ENCODE measurements around the gene ACAP1.

ACAP1 gene

DNA sequence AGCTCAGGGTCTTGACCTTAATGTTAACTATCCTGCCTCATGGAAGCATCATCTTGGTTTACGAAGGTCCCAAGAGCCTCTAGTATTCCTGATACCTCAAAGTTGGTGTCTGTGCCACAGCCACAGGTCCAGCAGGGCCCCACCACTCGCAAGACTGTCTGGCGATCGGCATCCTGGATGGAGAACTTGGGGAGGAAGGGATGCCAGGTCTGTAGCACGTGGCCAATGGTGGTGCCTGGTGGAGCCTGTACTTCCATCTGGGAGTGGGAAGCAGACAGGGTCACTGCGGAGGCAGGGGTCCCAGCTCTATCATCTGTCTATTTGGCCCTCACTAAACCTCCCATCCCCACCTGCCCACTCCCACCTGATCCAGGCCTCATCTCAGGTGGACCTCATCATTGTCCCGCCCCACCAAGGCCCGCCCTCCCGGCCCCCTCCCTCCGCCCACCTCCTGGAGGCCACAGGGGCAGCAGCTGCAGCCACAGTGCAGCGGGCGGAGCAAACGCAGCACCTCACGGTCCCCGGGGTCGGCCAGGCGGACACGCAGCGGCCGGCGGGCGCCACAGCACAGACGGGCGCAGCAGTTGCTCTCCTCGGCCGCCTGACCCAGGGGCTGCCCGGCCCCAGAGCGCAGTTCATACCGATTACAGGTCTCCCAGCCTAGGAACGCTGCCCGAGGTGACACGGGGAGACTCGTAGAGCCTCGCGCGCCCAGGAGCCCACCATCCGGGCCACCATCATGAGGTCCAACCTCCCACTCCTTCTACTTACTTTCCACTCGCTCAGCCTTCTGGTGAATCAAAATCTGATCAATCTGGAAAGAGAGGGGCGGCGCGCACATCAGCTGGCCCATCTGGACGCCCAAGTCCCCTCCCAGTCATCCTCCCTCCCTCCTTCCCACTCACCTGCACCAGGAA lies 56.6 kb downstream of the ACAP1 start:
- no peak for DNase-seq

- DNase-seq = peak; percentile 81
These were observed 57.5 kb downstream of the ACAP1 start for GRCh38 chr17:7393613-7394451.

GRCh38 chr17:7394452-7395191 lies 58.3 kb downstream of the ACAP1 start, which contains the start of gene PLSCR3:
Gene PLSCR3 (minus strand): TSS chr17:7394525. CDS start chr17:7394110, 415 bp downstream.
- DNase-seq = peak; percentile 96

- DNase-seq = no peak
These were observed 59.8 kb downstream of the ACAP1 start for GRCh38 chr17:7396147-7396546.

GRCh38 chr17:7398612-7399011 lies 62.3 kb downstream of the ACAP1 start:
- no peak for DNase-seq

Measured in DMS53 (cell line).